ENCODE results near the gene FAM228B.

DNA sequence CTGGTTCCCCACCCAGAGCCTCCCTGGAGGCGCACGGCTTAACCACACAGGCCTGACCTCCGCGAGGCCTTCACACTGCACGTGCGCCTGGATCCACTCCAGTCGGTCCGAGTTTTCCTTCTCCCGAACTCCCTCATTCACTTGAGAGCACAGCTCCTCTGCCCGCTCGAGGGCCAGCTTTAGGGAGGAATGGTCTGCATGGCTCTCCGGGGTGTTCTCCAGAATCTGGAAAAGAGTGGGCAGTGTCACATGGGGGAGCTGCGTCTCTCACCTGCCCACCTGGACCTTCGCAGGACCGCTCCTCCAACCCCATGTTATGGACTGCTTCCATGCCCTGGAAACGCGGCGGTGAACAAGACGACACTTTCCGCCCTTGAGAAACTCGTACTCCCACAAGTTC, 87.5 kb downstream of the FAM228B start:
- TF ChIP-seq CTCF (conservative IDR thresholded peaks at IDR 0.05; ENCODE audit: low read length) (no peak), EZH2phosphoT487 (IDR thresholded peaks at IDR 0.05; ENCODE audit: borderline replicate concordance) (no peak)

Measured in Loucy (cell line).